Hepatocyte (in vitro differentiated cells): Measurements from ENCODE around the gene ATP5F1D.

Experiments used
- EZH2phosphoT487 ChIP-seq: fragments of 200-600 bp; sonication (generic); IDR thresholded peaks from one replicate; pipeline ENCODE4 v1.6.1; 2018; ENCODE audit warnings: antibody characterized with exemption, mild to moderate bottlenecking, low read depth, moderate library complexity; ENCODE audit not compliant: unreplicated experiment, severe bottlenecking
- TF ChIP-seq, protein P1 (sequence below): fragments of 200-600 bp; sonication (generic); IDR thresholded peaks from 2 replicates; pipeline ENCODE4 v1.5.1; 2016; ENCODE audit warnings: antibody characterized with exemption, mild to moderate bottlenecking; ENCODE audit not compliant: poor library complexity

DNA sequence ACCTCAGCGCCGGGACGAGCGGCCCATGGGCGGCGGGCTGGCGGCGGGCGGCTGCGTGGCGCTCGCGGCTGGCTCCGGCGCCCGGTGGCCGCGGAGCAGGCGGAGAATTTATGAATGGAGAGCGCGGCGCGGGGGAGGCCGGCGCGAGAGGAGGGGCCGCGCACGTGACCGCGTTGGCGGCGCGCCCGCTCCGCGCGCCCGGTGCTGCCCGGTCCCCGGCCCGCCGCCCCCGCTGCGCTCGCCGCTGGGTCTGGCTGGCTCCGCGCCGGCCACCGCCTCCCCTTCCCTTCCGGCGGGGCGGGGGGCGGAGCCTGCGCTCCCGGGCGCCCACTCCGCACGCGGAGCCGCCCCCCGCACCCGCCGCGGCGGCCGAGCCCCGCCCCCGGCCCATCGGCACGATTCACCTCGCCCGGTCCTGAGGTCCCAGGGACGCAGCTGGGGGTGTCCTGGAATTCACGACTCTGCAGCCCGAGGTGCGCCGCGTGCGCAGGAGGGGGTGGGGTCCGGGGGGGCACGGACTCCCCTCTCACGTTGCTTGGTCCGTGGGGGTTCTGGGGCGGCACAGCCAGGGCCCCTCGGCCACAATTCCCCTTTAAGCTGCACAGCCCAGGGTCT lies 3.7 kb upstream of the ATP5F1D start, which contains the start of gene CBARP:
- TF ChIP-seq, protein P1, sequence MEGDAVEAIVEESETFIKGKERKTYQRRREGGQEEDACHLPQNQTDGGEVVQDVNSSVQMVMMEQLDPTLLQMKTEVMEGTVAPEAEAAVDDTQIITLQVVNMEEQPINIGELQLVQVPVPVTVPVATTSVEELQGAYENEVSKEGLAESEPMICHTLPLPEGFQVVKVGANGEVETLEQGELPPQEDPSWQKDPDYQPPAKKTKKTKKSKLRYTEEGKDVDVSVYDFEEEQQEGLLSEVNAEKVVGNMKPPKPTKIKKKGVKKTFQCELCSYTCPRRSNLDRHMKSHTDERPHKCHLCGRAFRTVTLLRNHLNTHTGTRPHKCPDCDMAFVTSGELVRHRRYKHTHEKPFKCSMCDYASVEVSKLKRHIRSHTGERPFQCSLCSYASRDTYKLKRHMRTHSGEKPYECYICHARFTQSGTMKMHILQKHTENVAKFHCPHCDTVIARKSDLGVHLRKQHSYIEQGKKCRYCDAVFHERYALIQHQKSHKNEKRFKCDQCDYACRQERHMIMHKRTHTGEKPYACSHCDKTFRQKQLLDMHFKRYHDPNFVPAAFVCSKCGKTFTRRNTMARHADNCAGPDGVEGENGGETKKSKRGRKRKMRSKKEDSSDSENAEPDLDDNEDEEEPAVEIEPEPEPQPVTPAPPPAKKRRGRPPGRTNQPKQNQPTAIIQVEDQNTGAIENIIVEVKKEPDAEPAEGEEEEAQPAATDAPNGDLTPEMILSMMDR = no peak
- TF ChIP-seq EZH2phosphoT487 = no peak
